ENCODE data around the gene TRIO. TPM values are rescaled to one million over a fixed set of nuclear protein-coding genes. Genes with fewer than 3 reads are reported as not detected.

The TRIO gene
- total and polyA plus RNA-seq, 2 experiments from 2014 or later: 18.5 to 78.2 TPM

DNA sequence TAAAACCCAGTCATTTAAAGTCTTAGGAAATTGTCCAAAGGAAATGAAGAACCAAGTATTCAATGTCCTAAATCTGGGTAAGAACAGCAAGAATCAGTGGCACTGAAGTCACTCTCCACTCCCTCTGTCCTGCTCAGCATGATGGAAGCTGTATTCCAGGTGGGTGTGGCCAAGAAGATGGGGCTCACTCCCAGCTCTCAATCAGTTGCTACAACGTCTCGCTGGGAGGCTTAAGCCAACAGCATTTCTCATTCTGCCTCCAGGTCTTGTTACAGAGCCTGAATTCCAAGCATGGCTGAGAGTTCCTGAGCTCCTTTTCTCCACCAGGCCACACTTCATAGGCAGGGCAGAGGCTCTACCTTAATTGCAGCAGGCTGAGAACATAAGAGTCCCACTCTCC lies 41.2 kb upstream of the TRIO start:
- Histone ChIP-seq H3K36me3 (replicated peaks; ENCODE audit: insufficient read depth, low read depth) (no peaks in the 10 kb centered on the region), H3K27ac (no peak overlapping the region), H3K4me1 (ENCODE audit: insufficient read depth) (no peaks in the 10 kb centered on the region), H3K27me3 (no peaks in the 10 kb centered on the region), H3K9me3 (ENCODE audit: low read depth) (no peaks in the 10 kb centered on the region), H3K4me2 (no peak overlapping the region), H3K4me3 (no peak overlapping the region), H3K79me2 (no peaks in the 10 kb centered on the region), H4K20me1 (ENCODE audit: insufficient read depth, poor library complexity, severe bottlenecking) (no peaks in the 10 kb centered on the region), H2AFZ (no peak overlapping the region), H3K9me2 (replicated peaks; ENCODE audit: insufficient read depth) (no peaks in the 10 kb centered on the region)
- TF ChIP-seq EZH2 (IDR thresholded peaks at IDR 0.05; ENCODE audit: borderline replicate concordance) (no peak), EZH2phosphoT487 (IDR thresholded peaks at IDR 0.05; ENCODE audit: low read depth, severe bottlenecking, unreplicated experiment) (no peak)
- TF ChIP-seq, protein P1, sequence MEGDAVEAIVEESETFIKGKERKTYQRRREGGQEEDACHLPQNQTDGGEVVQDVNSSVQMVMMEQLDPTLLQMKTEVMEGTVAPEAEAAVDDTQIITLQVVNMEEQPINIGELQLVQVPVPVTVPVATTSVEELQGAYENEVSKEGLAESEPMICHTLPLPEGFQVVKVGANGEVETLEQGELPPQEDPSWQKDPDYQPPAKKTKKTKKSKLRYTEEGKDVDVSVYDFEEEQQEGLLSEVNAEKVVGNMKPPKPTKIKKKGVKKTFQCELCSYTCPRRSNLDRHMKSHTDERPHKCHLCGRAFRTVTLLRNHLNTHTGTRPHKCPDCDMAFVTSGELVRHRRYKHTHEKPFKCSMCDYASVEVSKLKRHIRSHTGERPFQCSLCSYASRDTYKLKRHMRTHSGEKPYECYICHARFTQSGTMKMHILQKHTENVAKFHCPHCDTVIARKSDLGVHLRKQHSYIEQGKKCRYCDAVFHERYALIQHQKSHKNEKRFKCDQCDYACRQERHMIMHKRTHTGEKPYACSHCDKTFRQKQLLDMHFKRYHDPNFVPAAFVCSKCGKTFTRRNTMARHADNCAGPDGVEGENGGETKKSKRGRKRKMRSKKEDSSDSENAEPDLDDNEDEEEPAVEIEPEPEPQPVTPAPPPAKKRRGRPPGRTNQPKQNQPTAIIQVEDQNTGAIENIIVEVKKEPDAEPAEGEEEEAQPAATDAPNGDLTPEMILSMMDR (IDR thresholded peaks at IDR 0.05; ENCODE audit: poor library complexity): no peak
- no peak for DNase-seq (ENCODE audit: low spot score)
- WGBS (ENCODE audit: low lambda C conversion rate, missing lambda C conversion rate): 47% methylated on average over 2 of the region's 2 CpGs

DNA sequence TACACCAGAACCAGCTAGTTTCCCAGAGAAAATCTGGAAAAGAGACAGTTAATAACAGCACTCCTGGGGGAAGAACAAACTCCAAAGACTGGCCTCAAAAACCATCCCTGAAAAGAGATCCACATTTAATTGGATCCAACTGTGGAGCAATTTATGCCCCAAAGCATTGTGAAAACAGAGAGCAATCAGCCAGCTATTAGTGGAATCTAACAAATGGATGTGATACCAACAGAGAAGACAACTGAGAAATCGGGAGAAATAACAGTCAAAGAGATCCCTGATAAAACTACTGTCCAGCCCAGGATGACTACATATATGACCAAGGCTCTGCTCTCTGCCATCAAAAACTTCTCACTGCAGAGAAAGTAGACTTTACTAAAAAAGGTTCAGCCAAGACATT lies 40.5 kb upstream of the TRIO start:
- no peak overlapping the region for H3K4me3 ChIP-seq
- H3K9me3 ChIP-seq (ENCODE audit: low read depth): no peaks in the 10 kb centered on the region
- no peak overlapping the region for H3K27ac ChIP-seq
- no peaks in the 10 kb centered on the region for H3K79me2 ChIP-seq
- no peaks in the 10 kb centered on the region for H3K36me3 ChIP-seq (replicated peaks; ENCODE audit: insufficient read depth, low read depth)
- H3K4me1 ChIP-seq (ENCODE audit: insufficient read depth): no peaks in the 10 kb centered on the region
- DNase-seq (ENCODE audit: low spot score): no peak
- H3K4me2 ChIP-seq: no peak overlapping the region
- H4K20me1 ChIP-seq (ENCODE audit: insufficient read depth, poor library complexity, severe bottlenecking): no peaks in the 10 kb centered on the region
- WGBS (ENCODE audit: low lambda C conversion rate, missing lambda C conversion rate): 73% methylated on average over 1 of the region's 1 CpG
- H3K9me2 ChIP-seq (replicated peaks; ENCODE audit: insufficient read depth): no peaks in the 10 kb centered on the region
- H3K27me3 ChIP-seq: no peaks in the 10 kb centered on the region
- H2AFZ ChIP-seq: no peak overlapping the region
- no peak for TF ChIP-seq EZH2phosphoT487 (IDR thresholded peaks at IDR 0.05; ENCODE audit: low read depth, severe bottlenecking, unreplicated experiment)

GRCh38 chr5:14105718-14106410 lies 37.3 kb upstream of the TRIO start:
- Histone ChIP-seq H2AFZ (no peak overlapping the region), H3K36me3 (replicated peaks; ENCODE audit: insufficient read depth, low read depth) (no peaks in the 10 kb centered on the region), H3K4me3 (no peak overlapping the region), H3K27me3 (no peaks in the 10 kb centered on the region), H3K79me2 (no peaks in the 10 kb centered on the region), H4K20me1 (ENCODE audit: insufficient read depth, poor library complexity, severe bottlenecking) (no peaks in the 10 kb centered on the region), H3K4me1 (ENCODE audit: insufficient read depth) (no peaks in the 10 kb centered on the region), H3K27ac (no peak overlapping the region), H3K4me2 (no peak overlapping the region), H3K9me2 (replicated peaks; ENCODE audit: insufficient read depth) (no peaks in the 10 kb centered on the region), H3K9me3 (ENCODE audit: low read depth) (no peaks in the 10 kb centered on the region)
- TF ChIP-seq EZH2 (IDR thresholded peaks at IDR 0.05; ENCODE audit: borderline replicate concordance) (no peak), EZH2phosphoT487 (IDR thresholded peaks at IDR 0.05; ENCODE audit: low read depth, severe bottlenecking, unreplicated experiment) (no peak)
- TF ChIP-seq, protein P1 (IDR thresholded peaks at IDR 0.05; ENCODE audit: poor library complexity): no peak
- 64% methylated on average over 2 of the region's 2 CpGs for WGBS (ENCODE audit: low lambda C conversion rate, missing lambda C conversion rate)
- DNase-seq (ENCODE audit: low spot score): peak; percentile 18

- Histone ChIP-seq H3K4me2 (no peak overlapping the region), H3K27ac (no peak overlapping the region), H3K4me3 (no peak overlapping the region), H2AFZ (no peak overlapping the region), H4K20me1 (ENCODE audit: insufficient read depth, poor library complexity, severe bottlenecking) (no peaks in the 10 kb centered on the region), H3K9me2 (replicated peaks; ENCODE audit: insufficient read depth) (no peaks in the 10 kb centered on the region), H3K27me3 (no peaks in the 10 kb centered on the region), H3K4me1 (ENCODE audit: insufficient read depth) (no peaks in the 10 kb centered on the region), H3K36me3 (replicated peaks; ENCODE audit: insufficient read depth, low read depth) (no peaks in the 10 kb centered on the region), H3K9me3 (ENCODE audit: low read depth) (no peaks in the 10 kb centered on the region), H3K79me2 (no peaks in the 10 kb centered on the region)
- WGBS (ENCODE audit: low lambda C conversion rate, missing lambda C conversion rate): 90% methylated on average over 8 of the region's 8 CpGs
- TF ChIP-seq EZH2phosphoT487 (IDR thresholded peaks at IDR 0.05; ENCODE audit: low read depth, severe bottlenecking, unreplicated experiment) (no peak), EZH2 (IDR thresholded peaks at IDR 0.05; ENCODE audit: borderline replicate concordance) (no peak)
- TF ChIP-seq, protein P1 (IDR thresholded peaks at IDR 0.05; ENCODE audit: poor library complexity): no peak
- no peak for DNase-seq (ENCODE audit: low spot score)
Observed at GRCh38 chr5:14107536-14107935, 35.6 kb upstream of the TRIO start.
